NB4 (cell line): ENCODE results near the gene PTPRG.

ENCODE experiments used
- POLR2A ChIP-seq: IDR thresholded peaks from 2 replicates; pipeline ENCODE4 v1.6.1; 2011; ENCODE audit warnings: mild to moderate bottlenecking; ENCODE audit not compliant: insufficient read length; ENCODE audit errors: extremely low read depth
- TF ChIP-seq, protein P1 (sequence below): IDR thresholded peaks from one replicate; pipeline ENCODE4 v1.5.1; 2012; ENCODE audit warnings: low read depth, low read length

DNA sequence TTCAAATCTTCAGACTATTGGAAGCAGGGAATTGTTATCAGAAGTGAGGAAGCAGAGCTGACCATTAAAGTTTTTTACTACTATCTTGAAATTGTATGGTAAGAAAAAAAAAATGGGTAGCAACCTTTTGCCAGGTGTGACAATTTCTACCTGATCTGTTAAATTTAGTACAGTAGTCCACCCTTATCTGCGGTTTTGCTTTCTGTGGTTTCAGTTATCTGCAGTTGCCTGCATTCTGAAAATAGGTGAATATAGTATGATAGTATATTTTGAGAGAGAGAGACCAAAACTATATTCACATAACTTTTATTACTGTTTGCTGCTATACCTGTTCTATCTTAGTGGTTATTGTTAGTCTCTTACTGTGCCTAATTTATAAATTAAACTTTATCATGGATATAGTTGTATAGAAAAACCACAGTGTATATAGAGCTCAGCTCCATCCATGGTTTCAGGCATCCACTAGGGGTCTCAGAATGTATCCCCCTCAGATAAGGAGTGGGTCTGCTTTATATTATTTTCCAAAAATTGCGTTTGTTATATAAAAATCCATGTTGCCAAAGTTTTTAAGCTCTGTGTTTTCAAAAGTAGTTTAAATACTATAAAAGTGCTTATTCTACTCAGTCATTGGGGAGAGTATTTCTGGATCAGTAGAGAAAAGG, 69.9 kb downstream of the PTPRG start:
- TF ChIP-seq, protein P1, sequence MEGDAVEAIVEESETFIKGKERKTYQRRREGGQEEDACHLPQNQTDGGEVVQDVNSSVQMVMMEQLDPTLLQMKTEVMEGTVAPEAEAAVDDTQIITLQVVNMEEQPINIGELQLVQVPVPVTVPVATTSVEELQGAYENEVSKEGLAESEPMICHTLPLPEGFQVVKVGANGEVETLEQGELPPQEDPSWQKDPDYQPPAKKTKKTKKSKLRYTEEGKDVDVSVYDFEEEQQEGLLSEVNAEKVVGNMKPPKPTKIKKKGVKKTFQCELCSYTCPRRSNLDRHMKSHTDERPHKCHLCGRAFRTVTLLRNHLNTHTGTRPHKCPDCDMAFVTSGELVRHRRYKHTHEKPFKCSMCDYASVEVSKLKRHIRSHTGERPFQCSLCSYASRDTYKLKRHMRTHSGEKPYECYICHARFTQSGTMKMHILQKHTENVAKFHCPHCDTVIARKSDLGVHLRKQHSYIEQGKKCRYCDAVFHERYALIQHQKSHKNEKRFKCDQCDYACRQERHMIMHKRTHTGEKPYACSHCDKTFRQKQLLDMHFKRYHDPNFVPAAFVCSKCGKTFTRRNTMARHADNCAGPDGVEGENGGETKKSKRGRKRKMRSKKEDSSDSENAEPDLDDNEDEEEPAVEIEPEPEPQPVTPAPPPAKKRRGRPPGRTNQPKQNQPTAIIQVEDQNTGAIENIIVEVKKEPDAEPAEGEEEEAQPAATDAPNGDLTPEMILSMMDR: no peak
- no peak for TF ChIP-seq POLR2A
